GM12801 (cell line): Measurements from ENCODE around the gene NFATC2.

Experiments used
- CTCF ChIP-seq: IDR thresholded peaks from one replicate; pipeline ENCODE4 v1.5.1; 2011; ENCODE audit warnings: control low read depth; ENCODE audit not compliant: insufficient read length; ENCODE audit errors: extremely low read depth

The NFATC2 gene

DNA sequence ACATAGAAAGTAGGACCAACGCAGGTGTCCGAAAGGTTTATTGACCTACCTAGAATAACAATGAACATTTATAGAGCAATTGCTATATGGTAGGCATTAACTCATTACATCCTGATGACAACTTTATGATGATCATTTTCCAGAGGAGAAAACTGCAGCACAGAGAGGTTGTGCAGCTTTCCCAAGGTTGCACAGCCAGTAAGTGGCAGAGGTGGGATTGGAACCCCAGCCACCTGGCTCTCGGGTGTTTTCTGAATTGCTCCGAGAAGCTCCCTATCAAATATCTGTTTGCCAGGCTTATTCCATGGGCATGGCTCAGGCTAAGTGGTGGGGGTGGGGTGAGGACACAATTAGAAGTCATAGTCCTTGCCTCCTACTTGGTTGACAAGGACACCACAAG lies 24.1 kb upstream of the NFATC2 start:
- no peak for TF ChIP-seq CTCF

DNA sequence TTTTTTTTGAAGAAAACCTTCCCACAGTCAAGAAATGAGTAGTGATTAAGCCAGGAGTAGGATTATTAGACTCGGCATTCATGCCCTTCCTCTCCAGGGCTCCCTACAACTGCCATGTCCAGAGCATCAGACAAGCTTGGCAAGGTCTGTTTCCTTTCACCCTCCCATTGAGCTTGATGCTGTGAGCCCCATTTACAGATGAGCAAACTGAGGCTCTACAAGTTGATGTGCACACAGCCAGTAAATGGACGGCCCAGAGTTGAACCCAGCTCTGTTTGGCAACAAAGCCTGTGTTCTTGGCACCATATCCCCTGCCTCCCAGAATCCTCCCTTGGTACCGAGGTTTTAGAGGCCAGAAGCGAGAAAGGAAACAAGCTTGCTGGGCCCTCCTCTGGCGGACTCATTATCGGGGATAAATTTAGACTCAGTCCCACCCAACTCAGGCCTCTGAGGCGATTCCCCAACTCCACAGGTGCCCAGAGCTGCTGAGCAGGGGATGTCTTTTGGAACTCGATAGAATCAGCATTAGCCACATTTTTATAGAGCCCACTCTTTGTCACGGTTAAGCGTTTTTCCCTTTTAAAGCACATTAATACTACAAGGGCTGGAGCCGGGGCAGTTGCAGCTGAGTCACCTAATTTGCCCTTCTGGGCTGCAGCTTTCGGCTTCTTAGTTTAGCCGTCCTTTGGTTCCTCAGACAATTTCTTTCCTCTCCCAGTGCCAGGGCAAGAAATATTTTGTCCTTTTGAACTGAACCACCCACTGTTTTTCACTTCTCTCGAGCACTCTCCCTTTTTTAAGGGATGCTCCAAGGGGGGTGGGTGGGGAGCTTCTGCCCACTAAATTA lies 23.0 kb upstream of the NFATC2 start:
- TF ChIP-seq CTCF = no peak

- no peak for TF ChIP-seq CTCF
These were observed 21.2 kb upstream of the NFATC2 start for GRCh38 chr20:51563486-51564332.

DNA sequence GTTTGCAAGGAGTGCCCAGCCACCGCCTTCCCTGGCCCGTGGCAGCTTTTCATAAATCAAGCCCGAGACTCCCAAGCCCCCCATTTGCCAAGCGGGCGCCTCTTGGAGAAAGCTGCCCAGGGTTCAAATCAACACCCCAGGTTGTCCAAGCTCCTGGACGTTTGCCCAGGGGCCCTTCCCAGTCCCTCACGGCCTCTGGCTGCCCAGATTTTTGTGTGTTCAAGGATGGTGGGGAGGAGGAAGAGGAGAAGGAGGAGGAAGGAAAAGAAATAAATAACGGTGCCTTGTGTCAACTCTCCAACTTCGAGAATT lies 20.6 kb upstream of the NFATC2 start:
- TF ChIP-seq CTCF = no peak

DNA sequence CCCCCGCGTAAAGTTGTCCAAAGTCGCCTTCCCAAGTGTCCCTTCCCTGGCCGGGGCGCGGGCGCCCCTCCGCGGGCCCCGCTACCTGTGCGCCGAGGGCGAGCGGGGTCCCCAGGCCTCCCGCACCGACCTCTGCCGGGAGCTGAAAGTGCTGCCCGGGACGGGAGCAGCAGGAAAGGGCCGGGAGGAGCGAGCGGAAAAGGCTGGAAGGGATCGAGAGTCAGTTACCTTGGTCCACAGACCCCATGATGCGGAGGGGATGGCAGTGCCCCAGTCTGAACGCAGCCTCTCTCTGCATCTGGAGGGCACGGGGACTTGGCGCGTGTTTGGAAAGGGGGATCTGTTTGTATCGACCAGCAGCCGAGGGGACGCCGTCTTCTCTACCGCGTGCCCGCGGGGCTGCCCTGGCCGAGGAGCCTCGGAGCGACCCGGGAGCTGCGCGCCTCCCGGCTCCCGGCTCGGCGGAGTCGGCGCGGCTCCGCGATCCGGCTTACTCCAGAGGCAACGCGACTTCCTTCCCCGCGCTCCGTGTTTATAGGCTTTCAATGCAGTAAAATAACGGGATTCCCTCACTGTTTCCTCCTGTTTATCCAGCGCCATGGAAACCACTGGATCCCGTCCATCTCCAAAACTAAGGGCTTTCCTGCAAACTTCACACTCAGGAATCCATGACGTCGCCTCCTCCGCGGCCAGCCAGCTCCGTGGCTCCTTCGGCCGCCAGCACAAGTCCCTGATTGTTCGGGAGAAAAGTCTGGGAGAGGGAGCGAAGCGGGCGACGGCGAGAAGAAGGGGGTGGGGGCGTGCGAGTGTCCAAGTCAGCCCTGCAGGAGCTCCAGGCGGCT lies 20.0 kb upstream of the NFATC2 start:
- TF ChIP-seq CTCF = no peak

DNA sequence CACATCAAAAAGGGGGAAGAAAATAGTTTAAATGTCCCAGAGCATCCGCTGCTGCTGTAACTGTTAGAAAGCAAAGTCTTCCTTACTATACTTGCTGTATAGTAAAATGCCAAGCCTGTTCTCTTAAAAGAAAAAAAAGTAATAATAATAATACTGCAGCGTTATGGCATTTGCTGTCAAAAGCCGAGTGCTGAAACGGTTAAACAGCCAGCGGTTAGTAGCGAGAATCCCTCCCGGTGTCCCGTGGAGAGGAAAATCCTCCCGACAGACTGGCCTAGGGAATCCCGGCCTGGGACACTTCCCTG lies 19.5 kb upstream of the NFATC2 start:
- no peak for TF ChIP-seq CTCF
